Nephron progenitor cell (in vitro differentiated cells): Measurements from ENCODE around the gene ADCY3.

Experiments
- DNase-seq: peaks from one replicate; pipeline ENCODE4 v3.0.0; 2021
- H3K27ac Mint-ChIP-seq: 2 replicates; pipeline ENCODE4 v1.8.0; 2021; ENCODE audit warnings: mild to moderate bottlenecking, moderate library complexity, mixed read lengths
- H3K27me3 Mint-ChIP-seq: 2 replicates; pipeline ENCODE4 v1.8.0; 2021; ENCODE audit warnings: mild to moderate bottlenecking, low read depth, mixed read lengths; ENCODE audit not compliant: poor library complexity
- H3K36me3 Mint-ChIP-seq: 2 replicates; pipeline ENCODE4 v1.8.0; 2021; ENCODE audit warnings: low read depth, mixed read lengths
- H3K4me1 Mint-ChIP-seq: 2 replicates; pipeline ENCODE4 v1.8.0; 2021; ENCODE audit warnings: mixed read lengths
- H3K4me3 Mint-ChIP-seq: 2 replicates; pipeline ENCODE4 v1.8.0; 2021; ENCODE audit warnings: mild to moderate bottlenecking, moderate library complexity, mixed read lengths
- H3K9me3 Mint-ChIP-seq: 2 replicates; pipeline ENCODE4 v1.8.0; 2021; ENCODE audit warnings: mild to moderate bottlenecking, moderate library complexity, mixed read lengths
- CTCF ChIP-seq: fragments of 200-600 bp; sonication (generic); IDR thresholded peaks from 2 replicates; pipeline ENCODE4 v1.5.0; 2021; ENCODE audit warnings: antibody characterized with exemption

The ADCY3 gene

GRCh38 chr2:24875901-24876300, 44.1 kb downstream of the ADCY3 start:
- H3K4me1 Mint-ChIP-seq: peaks cover 73% of the 10 kb centered on the region
- DNase-seq: no peak
- no peak for TF ChIP-seq CTCF
- peaks cover 9% of the 10 kb centered on the region for H3K36me3 Mint-ChIP-seq
- H3K4me3 Mint-ChIP-seq: no peak overlapping the region
- H3K27me3 Mint-ChIP-seq: no peaks in the 10 kb centered on the region
- H3K9me3 Mint-ChIP-seq: no peaks in the 10 kb centered on the region
- H3K27ac Mint-ChIP-seq: no peak overlapping the region

GRCh38 chr2:24875272-24875671, 44.8 kb downstream of the ADCY3 start:
- DNase-seq: no peak
- H3K4me1 Mint-ChIP-seq: peaks cover 72% of the 10 kb centered on the region
- H3K27ac Mint-ChIP-seq: no peak overlapping the region
- no peak overlapping the region for H3K4me3 Mint-ChIP-seq
- no peaks in the 10 kb centered on the region for H3K9me3 Mint-ChIP-seq
- no peak for TF ChIP-seq CTCF
- no peaks in the 10 kb centered on the region for H3K27me3 Mint-ChIP-seq
- H3K36me3 Mint-ChIP-seq: peaks cover 12% of the 10 kb centered on the region

- H3K27me3 Mint-ChIP-seq: no peaks in the 10 kb centered on the region
- H3K4me3 Mint-ChIP-seq: no peak overlapping the region
- peaks cover 12% of the 10 kb centered on the region for H3K36me3 Mint-ChIP-seq
- H3K4me1 Mint-ChIP-seq: peaks cover 70% of the 10 kb centered on the region
- DNase-seq: no peak
- peak overlapping the region; percentile 87 for H3K27ac Mint-ChIP-seq
- no peaks in the 10 kb centered on the region for H3K9me3 Mint-ChIP-seq
- TF ChIP-seq CTCF: no peak
These were observed 46.0 kb downstream of the ADCY3 start for GRCh38 chr2:24874035-24874434.

GRCh38 chr2:24873619-24874018, 46.4 kb downstream of the ADCY3 start:
- peak overlapping the region; percentile 87 for H3K27ac Mint-ChIP-seq
- no peak overlapping the region for H3K4me3 Mint-ChIP-seq
- no peaks in the 10 kb centered on the region for H3K9me3 Mint-ChIP-seq
- no peak for TF ChIP-seq CTCF
- DNase-seq: no peak
- peaks cover 66% of the 10 kb centered on the region for H3K4me1 Mint-ChIP-seq
- H3K27me3 Mint-ChIP-seq: no peaks in the 10 kb centered on the region
- H3K36me3 Mint-ChIP-seq: peaks cover 12% of the 10 kb centered on the region

GRCh38 chr2:24872344-24873115, 47.5 kb downstream of the ADCY3 start:
- Mint-ChIP-seq H3K27ac (peak overlapping the region; percentile 85), H3K27me3 (no peaks in the 10 kb centered on the region), H3K9me3 (peaks cover under 1% of the 10 kb centered on the region), H3K4me3 (no peak overlapping the region), H3K36me3 (peaks cover 22% of the 10 kb centered on the region), H3K4me1 (peaks cover 56% of the 10 kb centered on the region)
- no peak for TF ChIP-seq CTCF
- no peak for DNase-seq

GRCh38 chr2:24871852-24872333, 48.1 kb downstream of the ADCY3 start:
- Mint-ChIP-seq H3K36me3 (peaks cover 28% of the 10 kb centered on the region), H3K4me3 (peak overlapping the region; percentile 52), H3K9me3 (peaks cover 5% of the 10 kb centered on the region), H3K27me3 (no peaks in the 10 kb centered on the region), H3K27ac (peak overlapping the region; percentile 92), H3K4me1 (peaks cover 50% of the 10 kb centered on the region)
- TF ChIP-seq CTCF: no peak
- DNase-seq: peak; percentile 38
